Right lobe of liver (tissue), 4 donors: ENCODE data around the gene ASCL2.

ENCODE experiments used
- CTCF ChIP-seq, 4 donors: fragments of 200-600 bp in 3 of 4; fragments of 450-650 bp in 1 of 4; IDR thresholded peaks; one replicate each; pipeline versions ENCODE4 v1.5.1 to v1.8.0; 2016 to 2022; ENCODE audit warnings: antibody characterized with exemption in 4 of 4, mild to moderate bottlenecking in 2 of 4
- POLR2A ChIP-seq: fragments of 450-650 bp; IDR thresholded peaks from one replicate; pipeline ENCODE4 v1.6.1; 2017; ENCODE audit warnings: antibody characterized with exemption, mild to moderate bottlenecking
- donor health status: DM: no; HTN: no; CAD: no.
- donor health status: DM: no; HTN: no; CAD: no.
- donor health status: DM: no; HTN: yes; CAD: no.

- TF ChIP-seq CTCF (IDR thresholded peaks at IDR 0.05) (no peak), POLR2A (no peak)
Measured at GRCh38 chr11:2316963-2317244, 46.5 kb upstream of the ASCL2 start.
